ENCODE data around the gene CALD1.

Gene CALD1

DNA sequence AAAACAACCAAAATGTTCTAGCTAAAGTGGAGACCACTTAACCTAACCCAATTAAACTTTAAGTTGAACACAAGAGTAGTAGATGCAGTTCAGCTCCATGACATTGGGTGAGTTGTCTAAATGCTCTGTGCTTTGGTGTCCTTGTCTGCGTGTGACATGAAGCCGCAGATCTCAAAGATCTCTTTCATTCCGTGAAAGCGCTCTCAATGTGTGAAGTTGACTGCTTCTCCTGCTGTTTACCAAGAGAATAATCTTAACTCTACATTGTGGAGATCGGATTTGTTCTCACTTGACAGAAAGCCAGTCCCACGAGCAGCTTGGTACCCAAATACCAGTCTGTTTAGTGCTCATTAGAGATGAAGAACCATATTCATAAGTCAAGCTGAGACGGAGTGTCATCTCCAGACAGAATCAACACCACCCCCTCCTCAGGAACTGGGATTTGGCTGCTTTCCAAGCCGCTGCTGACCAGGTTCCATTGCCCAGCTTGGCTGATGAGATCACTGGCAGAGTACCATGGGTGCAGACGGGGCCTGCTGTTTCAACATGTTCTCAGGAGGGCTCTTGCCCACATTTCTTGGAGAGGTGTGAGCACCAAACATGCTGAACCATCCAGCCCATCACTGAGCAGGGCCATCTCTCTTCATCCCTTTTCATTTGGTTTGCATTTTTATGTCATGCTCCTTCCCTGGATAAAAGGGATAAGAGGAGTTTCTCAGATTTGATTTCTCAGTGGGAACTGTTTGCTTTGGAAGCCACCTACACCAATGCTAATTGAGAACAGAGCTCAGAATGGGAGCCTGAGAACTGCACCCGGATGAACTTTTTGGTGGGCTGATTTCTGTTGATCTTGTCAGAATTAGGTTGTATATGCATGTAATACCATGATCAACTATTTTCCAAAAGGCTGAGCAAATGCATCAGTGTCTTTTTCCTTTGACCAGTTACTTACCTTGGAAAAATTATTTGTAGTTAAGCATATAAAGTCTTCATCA lies 111.1 kb downstream of the CALD1 start:
- H3K4me3 ChIP-seq (ENCODE audit: low read depth, low read length), result peak overlapping the region; percentile 42

DNA sequence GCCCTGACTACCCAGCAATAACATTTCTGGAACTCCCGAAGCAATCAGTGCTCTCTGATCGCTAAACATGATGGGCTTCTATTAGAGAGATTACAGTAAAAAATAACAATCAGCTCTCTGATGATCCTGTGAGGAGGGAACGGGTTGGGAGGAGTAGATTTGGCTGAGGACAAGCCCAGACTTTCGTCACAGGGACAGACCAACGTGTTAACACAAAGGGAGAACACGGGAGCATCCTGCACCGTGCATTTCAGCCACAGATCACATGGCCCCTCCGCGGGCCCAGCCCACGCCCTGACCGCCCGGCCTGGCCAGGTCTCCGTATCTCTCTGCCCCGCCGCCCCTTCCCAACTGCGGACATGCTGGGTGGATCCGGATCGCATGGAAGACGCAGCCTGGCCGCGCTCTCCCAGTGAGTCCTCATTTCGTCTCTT lies 111.8 kb downstream of the CALD1 start:
- peak overlapping the region; percentile 42 for H3K4me3 ChIP-seq (ENCODE audit: low read depth, low read length)

DNA sequence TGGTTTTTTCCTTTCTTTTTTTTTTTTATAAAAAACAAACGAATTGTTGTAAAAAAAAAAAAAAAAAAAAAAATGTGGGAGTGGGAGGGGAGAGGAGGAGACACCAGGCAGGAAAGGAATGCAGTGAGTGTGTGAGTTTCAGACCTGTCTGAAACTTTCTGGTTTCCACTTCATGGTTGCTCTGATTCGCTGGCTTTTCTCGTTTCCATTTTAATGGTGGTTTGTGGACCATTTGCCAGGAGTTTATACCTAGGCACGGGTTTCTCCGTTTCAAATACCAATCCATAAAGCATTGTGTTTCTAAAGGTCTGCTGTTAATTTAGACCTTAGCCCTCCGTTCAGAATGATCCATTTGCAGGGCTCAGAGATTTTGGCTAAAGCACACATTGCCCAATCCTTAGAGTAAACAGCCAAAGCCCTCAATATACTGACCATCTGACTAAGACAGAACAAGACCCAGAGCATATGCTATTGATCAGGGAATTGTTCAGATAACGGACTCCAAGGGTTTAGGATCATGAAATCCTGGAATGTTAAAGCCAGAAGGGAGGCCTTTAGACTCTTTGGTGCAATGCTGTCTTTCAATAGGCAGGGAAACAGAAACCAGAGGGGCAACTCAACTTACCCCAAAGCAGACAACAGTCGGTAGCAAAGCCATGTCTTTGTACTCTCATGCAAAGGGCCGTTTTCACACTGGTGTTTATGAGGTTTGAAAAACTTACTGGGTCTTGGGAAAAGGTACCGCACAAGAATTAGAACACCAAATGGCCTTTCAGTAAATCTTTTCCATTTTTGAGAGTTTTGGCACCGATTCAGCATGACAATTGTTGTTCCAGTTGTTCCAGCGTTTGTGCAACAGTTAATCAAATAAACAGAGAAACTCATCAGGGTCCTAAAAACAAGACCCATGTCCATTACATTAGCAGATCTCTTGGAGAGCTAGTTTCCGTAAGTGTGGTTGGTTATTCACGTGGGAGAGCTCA lies 112.6 kb downstream of the CALD1 start:
- peak overlapping the region; percentile 42 for H3K4me3 ChIP-seq (ENCODE audit: low read depth, low read length)

GRCh38 chr7:134892963-134893362 lies 113.5 kb downstream of the CALD1 start:
- no peak overlapping the region for H3K4me3 ChIP-seq (ENCODE audit: low read depth, low read length)

DNA sequence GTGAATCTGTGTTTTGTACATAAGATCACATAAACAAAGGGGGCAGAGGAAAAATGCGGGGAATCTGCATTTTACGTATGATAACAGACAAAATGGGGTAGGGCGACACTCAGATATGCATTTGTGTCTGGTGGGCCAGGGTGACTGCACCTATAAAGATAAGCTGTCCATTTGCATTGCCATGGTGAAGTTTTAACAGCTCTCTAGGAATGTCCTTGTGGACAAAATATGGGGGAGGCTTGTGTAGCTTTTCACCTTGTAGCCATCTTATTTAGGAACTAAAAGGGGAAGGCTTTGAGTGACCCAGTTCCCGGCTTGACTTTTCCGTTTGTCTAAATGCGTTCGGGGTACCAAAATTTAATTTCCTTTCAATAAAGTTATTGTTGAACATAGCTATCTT lies 114.5 kb downstream of the CALD1 start:
- H3K4me3 ChIP-seq (ENCODE audit: low read depth, low read length), result no peak overlapping the region

GRCh38 chr7:134894928-134895327 lies 115.5 kb downstream of the CALD1 start:
- no peak overlapping the region for H3K4me3 ChIP-seq (ENCODE audit: low read depth, low read length)

- H3K4me3 ChIP-seq (ENCODE audit: low read depth, low read length), result no peak overlapping the region
Observed at GRCh38 chr7:134896073-134896472, 116.6 kb downstream of the CALD1 start.

DNA sequence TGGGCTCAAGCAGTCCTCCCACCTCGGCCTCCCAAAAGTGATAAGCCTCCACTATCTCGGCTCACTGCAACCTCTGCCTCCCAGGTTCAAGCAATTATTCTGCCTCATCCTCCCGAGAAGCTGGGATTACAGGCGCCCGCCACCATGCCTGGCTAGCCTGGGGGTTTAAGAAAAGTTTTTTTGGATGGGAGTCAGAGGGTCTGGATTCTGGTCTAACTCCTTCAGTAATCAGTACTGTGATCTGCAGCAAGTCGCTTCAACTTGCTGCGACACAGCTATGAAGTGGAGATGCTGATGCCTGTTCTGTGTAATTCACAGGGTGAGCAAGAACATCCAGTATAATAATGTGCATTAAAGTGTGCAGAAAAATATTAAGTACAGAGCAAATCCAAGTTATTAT lies 118.5 kb downstream of the CALD1 start:
- H3K4me3 ChIP-seq (ENCODE audit: low read depth, low read length), result no peak overlapping the region

GRCh38 chr7:134899729-134900128 lies 120.3 kb downstream of the CALD1 start:
- H3K4me3 ChIP-seq (ENCODE audit: low read depth, low read length), result no peak overlapping the region

- no peak overlapping the region for H3K4me3 ChIP-seq (ENCODE audit: low read depth, low read length)
Observed at GRCh38 chr7:134900166-134900982, 120.9 kb downstream of the CALD1 start.

- no peak overlapping the region for H3K4me3 ChIP-seq (ENCODE audit: low read depth, low read length)
Observed at GRCh38 chr7:134901389-134902020, 122.1 kb downstream of the CALD1 start.

GRCh38 chr7:134902058-134902457 lies 122.6 kb downstream of the CALD1 start:
- no peak overlapping the region for H3K4me3 ChIP-seq (ENCODE audit: low read depth, low read length)

DNA sequence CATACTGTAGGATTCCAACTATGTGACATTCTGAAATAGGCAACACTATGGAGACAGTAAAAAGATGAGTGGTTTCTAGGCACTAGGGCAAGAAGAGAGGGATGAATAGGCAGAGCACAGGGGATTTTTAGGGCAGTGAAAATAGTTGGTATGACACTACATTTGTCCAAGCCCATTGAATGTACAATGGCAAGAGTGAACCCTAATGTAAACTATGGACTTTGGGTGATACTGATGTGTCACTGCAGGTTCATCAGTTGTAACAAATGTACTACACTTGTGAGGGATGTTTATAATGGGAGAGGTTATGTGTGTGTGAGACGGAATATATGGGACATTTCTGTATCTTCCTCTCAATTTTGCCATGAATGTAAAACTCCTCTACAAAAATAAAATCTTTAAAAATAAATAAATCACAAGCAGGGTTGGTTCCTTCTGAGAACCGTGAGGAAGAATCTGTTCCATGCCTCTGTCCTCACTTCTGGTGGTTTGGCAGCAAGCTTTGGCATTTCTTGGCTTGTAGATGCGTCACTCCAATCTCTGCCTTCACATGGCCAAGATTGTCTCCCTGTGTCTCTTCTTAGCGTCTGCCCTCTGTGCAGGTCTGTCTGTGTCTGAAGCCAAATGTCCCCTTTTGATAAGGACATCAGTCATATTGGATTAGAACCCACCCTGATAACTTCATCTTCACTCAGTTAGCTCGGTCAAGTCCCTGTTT lies 123.8 kb downstream of the CALD1 start:
- no peak overlapping the region for H3K4me3 ChIP-seq (ENCODE audit: low read depth, low read length)

DNA sequence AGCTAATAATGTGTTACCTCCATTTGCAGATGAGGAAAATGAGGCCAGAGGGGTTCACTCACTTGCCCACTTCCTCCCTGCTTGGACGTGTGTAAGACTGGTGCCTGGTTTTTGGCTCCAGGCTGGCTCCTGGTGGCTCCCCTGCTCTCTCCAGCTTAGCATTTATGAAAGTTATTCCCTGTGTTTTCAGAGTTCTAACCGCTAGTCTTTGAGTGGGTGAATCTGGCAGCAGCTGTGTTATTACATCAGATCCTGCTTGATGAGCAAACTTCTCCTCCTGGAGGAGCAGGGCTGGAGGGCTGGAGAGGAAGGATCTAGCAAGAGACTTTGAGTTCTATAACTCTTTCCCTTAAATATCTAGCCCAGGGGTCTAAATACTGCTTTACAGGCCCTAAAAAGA lies 125.9 kb downstream of the CALD1 start:
- H3K4me3 ChIP-seq (ENCODE audit: low read depth, low read length), result no peak overlapping the region

DNA sequence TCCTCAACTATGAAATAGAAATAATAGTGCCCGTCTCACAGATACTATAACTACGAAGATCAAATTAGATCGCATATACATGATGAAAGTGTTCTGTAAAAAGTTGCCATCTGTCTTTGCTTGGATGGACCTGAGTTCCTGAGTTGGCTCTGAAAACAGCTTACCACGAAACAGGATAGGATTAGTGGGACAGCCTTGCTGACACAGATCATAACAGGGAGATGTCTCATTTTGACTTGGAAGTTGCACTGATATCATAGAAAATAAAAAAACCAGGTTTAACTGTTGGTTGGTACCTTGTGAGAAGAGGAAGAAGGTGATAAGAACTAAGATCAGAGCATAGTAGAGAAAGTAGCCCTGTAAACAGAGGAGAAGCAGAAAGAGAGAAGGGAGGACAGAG lies 127.6 kb downstream of the CALD1 start:
- no peak overlapping the region for H3K4me3 ChIP-seq (ENCODE audit: low read depth, low read length)

DNA sequence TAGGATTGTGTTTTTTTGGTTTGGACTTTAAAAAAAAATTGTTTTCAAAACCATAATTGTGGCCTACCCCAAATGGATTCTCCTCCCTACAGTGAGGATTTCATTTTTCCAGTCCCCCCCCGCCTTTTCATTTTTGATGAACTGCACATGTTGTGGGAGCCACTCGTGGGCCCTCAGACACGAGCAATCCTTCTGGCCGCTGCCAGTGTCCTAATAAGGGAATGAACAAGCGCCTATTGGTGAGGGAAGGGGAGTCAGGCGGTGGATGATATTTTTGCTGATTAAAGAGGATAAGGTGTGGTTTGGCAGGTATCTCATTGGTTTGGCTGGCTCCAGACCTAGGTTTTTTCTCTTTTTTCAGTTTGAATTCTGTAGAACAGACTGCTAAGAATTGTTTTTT lies 128.2 kb downstream of the CALD1 start:
- H3K4me3 ChIP-seq (ENCODE audit: low read depth, low read length), result no peak overlapping the region

GRCh38 chr7:134908289-134908688 lies 128.9 kb downstream of the CALD1 start:
- H3K4me3 ChIP-seq (ENCODE audit: low read depth, low read length), result no peak overlapping the region

- H3K4me3 ChIP-seq (ENCODE audit: low read depth, low read length), result no peak overlapping the region
Observed at GRCh38 chr7:134910214-134910890, 130.9 kb downstream of the CALD1 start.

GRCh38 chr7:134910968-134911367 lies 131.5 kb downstream of the CALD1 start:
- no peak overlapping the region for H3K4me3 ChIP-seq (ENCODE audit: low read depth, low read length)

Data from iPS-11a (cell line).